Measurements from ENCODE around the gene USF2.
A peak's percentile ranks its signal among the peaks of the same experiment; 100 is the strongest.

USF2 gene

DNA sequence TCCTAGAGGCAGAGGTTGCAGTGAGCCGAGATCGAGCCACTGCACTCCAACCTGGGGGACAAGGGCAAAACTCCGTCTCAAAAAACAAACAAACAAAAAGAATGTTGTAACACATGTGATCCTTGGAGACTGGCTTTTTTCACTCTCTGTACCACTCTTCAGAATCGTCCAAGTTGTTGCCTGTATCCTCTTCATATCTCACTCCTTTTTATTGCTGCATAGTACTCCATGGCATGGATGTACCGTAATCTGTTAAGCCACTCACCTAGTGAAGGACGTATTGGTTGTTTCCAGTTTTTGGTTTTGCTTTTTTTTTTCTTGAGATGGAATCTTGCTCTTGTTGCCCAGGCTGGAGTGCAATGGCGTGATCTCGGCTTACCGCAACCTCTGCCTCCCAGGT lies 53.3 kb downstream of the USF2 start (continued):
- TF ChIP-seq ZNF146 (tag by site-specific recombination; IDR thresholded peaks at IDR 0.05) (peak; percentile 100), ZNF416 (tag by site-specific recombination; IDR thresholded peaks at IDR 0.05) (no peak)

DNA sequence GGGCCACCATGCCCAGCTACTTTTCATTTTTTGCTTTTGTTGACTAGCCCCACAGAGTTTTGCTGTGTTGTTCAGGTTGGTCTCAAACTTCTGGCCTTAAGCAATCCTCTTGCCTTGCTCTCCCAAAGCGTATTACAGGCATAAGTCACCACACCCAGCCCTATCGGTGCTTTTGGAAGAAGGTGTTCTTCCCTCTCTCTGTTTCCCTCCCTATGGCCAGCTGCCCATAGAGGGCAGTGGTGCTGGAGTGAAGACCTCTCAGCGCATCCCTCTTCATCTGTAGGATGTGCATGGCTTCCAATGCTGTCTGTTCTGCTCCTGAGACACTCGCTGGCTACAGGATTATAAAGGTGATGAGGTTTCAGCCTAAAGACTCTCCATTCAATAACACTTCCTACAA lies 58.9 kb downstream of the USF2 start:
- CTCF ChIA-PET = interaction anchor here (0.6 to 2.9 kb wide), 7 partner anchors 15 to 186 kb away, joined by 3 to 16 read pairs (median 4); no protein-coding TSS in a partner anchor
- POLR2A ChIA-PET = no interaction called here
- TF ChIP-seq, protein P1, sequence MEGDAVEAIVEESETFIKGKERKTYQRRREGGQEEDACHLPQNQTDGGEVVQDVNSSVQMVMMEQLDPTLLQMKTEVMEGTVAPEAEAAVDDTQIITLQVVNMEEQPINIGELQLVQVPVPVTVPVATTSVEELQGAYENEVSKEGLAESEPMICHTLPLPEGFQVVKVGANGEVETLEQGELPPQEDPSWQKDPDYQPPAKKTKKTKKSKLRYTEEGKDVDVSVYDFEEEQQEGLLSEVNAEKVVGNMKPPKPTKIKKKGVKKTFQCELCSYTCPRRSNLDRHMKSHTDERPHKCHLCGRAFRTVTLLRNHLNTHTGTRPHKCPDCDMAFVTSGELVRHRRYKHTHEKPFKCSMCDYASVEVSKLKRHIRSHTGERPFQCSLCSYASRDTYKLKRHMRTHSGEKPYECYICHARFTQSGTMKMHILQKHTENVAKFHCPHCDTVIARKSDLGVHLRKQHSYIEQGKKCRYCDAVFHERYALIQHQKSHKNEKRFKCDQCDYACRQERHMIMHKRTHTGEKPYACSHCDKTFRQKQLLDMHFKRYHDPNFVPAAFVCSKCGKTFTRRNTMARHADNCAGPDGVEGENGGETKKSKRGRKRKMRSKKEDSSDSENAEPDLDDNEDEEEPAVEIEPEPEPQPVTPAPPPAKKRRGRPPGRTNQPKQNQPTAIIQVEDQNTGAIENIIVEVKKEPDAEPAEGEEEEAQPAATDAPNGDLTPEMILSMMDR (tag by site-specific recombination; IDR thresholded peaks at IDR 0.05) = 0 out of 2 replicates have a peak, but pooled peaks have one; percentile 17
- TF ChIP-seq ZNF146 (tag by site-specific recombination; IDR thresholded peaks at IDR 0.05) = no peak
- Histone ChIP-seq H3K4me3 (ENCODE audit: low read depth, low read length) (no peak overlapping the region), H3K9me3 (ENCODE audit: control insufficient read depth, insufficient read depth, low read depth, low read length) (no peaks in the 10 kb centered on the region), H3K27ac (ENCODE audit: extremely low read depth, low read depth, low read length) (no peak overlapping the region), H3K4me1 (ENCODE audit: control insufficient read depth, insufficient read depth, low read length) (no peaks in the 10 kb centered on the region), H3K36me3 (ENCODE audit: control insufficient read depth in 2 of 2, insufficient read depth in 1 of 2, low read length in 2 of 2) (no peaks in the 10 kb centered on the region)

DNA sequence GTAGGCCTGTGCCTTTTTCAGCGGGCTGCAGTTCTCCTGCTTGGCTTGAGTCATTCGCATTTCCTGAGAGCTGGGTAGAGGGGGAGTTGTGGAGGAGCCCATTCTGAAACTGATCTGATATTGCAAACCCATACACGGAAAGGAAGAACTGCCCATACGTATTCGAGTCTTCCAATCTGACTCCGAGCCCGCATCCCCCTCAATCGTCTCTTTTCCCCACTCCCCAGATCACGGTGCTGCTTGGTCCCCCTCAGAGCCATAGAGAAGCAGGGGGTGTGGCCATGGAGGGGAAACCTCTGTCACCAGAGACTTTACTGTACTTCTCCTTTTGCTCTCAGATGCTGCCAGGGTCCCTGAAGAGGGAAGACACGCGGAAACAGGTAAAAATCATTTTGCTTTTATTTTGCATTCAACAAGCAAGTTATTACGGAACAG lies 60.1 kb downstream of the USF2 start, which contains the start of gene CD22:
Gene CD22 (plus strand): TSS at position 337 of the 435 bp plus-strand sequence. CDS start 2,854 bp downstream, outside the sequence.
- no peaks in the 10 kb centered on the region for H3K4me1 ChIP-seq (ENCODE audit: control insufficient read depth, insufficient read depth, low read length)
- H3K27ac ChIP-seq (ENCODE audit: extremely low read depth, low read depth, low read length) = no peak within 1 kb of the TSS
- POLR2A ChIA-PET = no interaction called here
- TF ChIP-seq, protein P2, sequence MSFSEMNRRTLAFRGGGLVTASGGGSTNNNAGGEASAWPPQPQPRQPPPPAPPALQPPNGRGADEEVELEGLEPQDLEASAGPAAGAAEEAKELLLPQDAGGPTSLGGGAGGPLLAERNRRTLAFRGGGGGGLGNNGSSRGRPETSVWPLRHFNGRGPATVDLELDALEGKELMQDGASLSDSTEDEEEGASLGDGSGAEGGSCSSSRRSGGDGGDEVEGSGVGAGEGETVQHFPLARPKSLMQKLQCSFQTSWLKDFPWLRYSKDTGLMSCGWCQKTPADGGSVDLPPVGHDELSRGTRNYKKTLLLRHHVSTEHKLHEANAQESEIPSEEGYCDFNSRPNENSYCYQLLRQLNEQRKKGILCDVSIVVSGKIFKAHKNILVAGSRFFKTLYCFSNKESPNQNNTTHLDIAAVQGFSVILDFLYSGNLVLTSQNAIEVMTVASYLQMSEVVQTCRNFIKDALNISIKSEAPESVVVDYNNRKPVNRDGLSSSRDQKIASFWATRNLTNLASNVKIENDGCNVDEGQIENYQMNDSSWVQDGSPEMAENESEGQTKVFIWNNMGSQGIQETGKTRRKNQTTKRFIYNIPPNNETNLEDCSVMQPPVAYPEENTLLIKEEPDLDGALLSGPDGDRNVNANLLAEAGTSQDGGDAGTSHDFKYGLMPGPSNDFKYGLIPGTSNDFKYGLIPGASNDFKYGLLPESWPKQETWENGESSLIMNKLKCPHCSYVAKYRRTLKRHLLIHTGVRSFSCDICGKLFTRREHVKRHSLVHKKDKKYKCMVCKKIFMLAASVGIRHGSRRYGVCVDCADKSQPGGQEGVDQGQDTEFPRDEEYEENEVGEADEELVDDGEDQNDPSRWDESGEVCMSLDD (tag by site-specific recombination; IDR thresholded peaks at IDR 0.05) = no peak
- TF ChIP-seq ZNF37A (tag by site-specific recombination; IDR thresholded peaks at IDR 0.05) = no peak
- TF ChIP-seq KLF9 (tag by site-specific recombination; IDR thresholded peaks at IDR 0.05; ENCODE audit: low read depth) = no peak
- TF ChIP-seq, protein P3, sequence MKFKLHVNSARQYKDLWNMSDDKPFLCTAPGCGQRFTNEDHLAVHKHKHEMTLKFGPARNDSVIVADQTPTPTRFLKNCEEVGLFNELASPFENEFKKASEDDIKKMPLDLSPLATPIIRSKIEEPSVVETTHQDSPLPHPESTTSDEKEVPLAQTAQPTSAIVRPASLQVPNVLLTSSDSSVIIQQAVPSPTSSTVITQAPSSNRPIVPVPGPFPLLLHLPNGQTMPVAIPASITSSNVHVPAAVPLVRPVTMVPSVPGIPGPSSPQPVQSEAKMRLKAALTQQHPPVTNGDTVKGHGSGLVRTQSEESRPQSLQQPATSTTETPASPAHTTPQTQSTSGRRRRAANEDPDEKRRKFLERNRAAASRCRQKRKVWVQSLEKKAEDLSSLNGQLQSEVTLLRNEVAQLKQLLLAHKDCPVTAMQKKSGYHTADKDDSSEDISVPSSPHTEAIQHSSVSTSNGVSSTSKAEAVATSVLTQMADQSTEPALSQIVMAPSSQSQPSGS (tag by site-specific recombination; IDR thresholded peaks at IDR 0.05; ENCODE audit: low read depth) = no peak
- TF ChIP-seq BCL11A (tag by site-specific recombination; IDR thresholded peaks at IDR 0.05; ENCODE audit: low read depth) = no peak
- TF ChIP-seq ZNF555 (tag by site-specific recombination; conservative IDR thresholded peaks at IDR 0.05) = no peak
- TF ChIP-seq ZEB2 (tag by site-specific recombination; IDR thresholded peaks at IDR 0.05) = no peak
- TF ChIP-seq ZNF433 (tag by site-specific recombination; IDR thresholded peaks at IDR 0.05; ENCODE audit: low read depth) = no peak
- TF ChIP-seq, protein P4, sequence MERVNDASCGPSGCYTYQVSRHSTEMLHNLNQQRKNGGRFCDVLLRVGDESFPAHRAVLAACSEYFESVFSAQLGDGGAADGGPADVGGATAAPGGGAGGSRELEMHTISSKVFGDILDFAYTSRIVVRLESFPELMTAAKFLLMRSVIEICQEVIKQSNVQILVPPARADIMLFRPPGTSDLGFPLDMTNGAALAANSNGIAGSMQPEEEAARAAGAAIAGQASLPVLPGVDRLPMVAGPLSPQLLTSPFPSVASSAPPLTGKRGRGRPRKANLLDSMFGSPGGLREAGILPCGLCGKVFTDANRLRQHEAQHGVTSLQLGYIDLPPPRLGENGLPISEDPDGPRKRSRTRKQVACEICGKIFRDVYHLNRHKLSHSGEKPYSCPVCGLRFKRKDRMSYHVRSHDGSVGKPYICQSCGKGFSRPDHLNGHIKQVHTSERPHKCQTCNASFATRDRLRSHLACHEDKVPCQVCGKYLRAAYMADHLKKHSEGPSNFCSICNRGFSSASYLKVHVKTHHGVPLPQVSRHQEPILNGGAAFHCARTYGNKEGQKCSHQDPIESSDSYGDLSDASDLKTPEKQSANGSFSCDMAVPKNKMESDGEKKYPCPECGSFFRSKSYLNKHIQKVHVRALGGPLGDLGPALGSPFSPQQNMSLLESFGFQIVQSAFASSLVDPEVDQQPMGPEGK (tag by site-specific recombination; IDR thresholded peaks at IDR 0.05) = no peak
- CTCF ChIA-PET = interaction anchor here (2.9 kb wide), 1 partner anchor 166 kb away, joined by 16 read pairs; no protein-coding TSS in a partner anchor
- H3K4me3 ChIP-seq (ENCODE audit: low read depth, low read length) = no peak within 1 kb of the TSS
- H3K9me3 ChIP-seq (ENCODE audit: control insufficient read depth, insufficient read depth, low read depth, low read length) = no peaks in the 10 kb centered on the region
- no peaks in the 10 kb centered on the region for H3K36me3 ChIP-seq (ENCODE audit: control insufficient read depth in 2 of 2, insufficient read depth in 1 of 2, low read length in 2 of 2)

Measured in HEK293 (cell line).